Measurements from ENCODE around the gene CCDC61.

DNA sequence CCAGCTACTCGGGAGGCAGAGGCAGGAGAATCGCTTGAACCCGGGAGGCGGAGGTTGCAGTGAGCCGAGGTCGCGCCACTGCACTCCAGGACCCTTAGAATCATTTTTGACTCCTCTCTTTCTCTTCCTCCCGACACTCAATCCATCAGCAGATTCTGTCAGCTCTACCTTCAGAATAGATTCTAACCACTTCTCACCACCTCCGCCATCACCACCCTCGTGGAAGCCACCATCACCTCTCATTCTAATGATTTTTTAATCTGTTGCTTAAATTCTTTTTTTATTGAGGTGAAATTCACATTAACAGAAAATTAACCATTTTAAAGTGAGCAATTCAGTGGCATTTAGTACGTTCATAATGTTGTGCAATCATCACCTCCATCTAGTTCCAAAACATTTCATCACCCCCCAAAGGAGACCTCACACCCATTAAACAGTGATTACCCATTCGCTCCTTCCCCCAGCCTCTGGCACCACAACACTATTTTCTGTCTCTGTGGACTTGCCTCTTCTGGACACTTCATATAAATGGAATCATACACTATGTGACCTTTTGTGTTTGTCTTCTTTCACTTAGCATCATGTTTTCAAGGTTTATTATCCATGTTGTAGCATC lies 5.0 kb upstream of the CCDC61 start:
- TF ChIP-seq TARDBP (IDR thresholded peaks at IDR 0.05) (no peak), FOXK2 (IDR thresholded peaks at IDR 0.05) (no peak), BHLHE40 (IDR thresholded peaks at IDR 0.05; ENCODE audit: borderline replicate concordance) (no peak), NFRKB (IDR thresholded peaks at IDR 0.05) (no peak), CTBP1 (IDR thresholded peaks at IDR 0.05; ENCODE audit: borderline replicate concordance) (no peak)

Measured in HEK293T (cell line).